Activated CD8-positive, alpha-beta memory T cell treated with anti-CD3 and anti-CD28 coated beads, Interleukin-2, amount 50 U/mL, for 1 hour (primary cell): ENCODE measurements around the gene SLC24A3.

Experiments used
- DNase-seq: peaks from one replicate; pipeline ENCODE4 v3.0.0-alpha.2; 2020; ENCODE audit errors: extremely low read depth

The SLC24A3 gene

GRCh38 chr20:19271879-19272651 lies 59.6 kb downstream of the SLC24A3 start:
- DNase-seq: no peak

DNA sequence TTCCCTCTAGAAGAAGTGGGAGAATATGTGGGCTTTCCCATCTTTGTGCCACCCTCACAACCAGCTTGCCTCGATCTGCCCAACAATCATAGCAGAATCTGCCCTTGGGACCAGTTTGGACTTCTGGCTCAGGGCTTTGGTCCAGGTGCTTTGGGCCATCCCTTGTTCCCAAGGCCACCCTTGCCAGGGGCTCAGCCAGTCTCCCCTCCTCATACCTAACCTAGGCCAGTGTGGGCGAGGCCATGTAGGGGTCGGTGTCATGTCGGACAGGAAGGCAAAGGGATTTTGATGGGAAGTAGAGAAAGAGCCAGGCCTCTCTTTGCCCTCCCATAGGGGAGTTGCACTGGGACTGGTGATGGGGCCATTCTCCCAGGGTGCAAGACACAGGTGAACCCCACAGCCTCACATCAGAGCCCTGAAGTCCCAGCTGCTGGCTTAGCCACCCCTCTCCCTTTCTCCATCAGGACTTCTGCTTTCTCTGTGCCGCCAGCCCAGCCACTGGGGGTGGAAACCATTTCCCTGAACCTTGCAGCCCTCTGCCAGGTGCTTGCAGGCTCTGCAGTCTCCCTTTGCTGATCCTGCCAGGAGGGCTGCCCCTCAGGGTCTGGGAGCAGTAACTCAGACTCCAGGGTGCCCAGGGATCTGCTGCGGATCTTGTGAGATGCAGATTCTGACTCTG lies 60.7 kb downstream of the SLC24A3 start:
- no peak for DNase-seq

DNA sequence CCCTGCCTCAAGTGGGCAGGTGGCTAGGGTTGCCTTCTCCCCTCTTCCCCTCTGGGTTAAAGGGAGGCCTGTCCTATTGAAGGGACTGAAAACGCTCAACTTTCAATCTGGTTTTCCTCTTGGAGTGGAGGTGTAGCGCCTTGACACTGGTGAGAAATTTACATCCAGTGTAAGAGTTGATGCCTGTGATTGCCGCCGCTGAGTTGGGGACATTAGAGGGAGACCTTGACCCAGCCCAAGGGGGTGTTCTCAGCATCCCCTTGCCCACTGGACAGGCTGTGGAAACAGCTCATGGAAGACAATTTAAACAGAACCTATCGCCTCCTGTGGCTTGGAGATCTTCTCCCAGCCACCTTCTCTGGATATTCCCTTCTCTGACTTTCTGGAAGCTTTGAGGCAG lies 61.6 kb downstream of the SLC24A3 start:
- DNase-seq: no peak

DNA sequence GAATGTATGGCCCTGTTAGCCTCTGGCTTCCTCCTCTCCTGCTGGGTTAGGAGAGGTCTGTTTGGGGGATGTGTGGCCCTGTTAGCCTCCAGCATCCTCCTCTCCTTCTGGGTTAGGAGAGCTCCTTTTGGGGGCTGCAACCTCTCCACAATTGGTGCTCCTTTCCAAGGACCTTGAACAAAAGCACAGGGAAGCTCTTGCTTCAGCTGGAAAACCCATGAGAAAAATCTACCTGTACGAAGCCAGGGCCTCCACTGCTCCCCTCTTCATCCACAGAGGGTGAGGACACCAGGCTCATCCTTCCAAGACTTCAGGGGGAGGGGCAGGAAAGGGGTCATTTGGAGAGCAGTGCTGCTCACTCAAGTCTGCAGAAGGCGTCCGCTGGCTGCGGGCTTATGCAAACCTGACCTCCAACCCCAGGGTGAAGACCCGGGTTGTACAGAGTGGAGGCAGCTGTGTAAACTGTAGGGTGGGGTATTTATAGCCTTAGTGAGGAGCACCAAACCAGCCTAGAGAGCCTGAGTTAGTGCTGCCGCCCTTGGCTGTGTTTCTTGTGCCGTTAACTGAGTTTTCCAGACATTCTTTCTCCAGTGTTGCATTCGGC lies 62.1 kb downstream of the SLC24A3 start:
- no peak for DNase-seq

GRCh38 chr20:19275038-19275629 lies 62.7 kb downstream of the SLC24A3 start:
- DNase-seq: no peak

DNA sequence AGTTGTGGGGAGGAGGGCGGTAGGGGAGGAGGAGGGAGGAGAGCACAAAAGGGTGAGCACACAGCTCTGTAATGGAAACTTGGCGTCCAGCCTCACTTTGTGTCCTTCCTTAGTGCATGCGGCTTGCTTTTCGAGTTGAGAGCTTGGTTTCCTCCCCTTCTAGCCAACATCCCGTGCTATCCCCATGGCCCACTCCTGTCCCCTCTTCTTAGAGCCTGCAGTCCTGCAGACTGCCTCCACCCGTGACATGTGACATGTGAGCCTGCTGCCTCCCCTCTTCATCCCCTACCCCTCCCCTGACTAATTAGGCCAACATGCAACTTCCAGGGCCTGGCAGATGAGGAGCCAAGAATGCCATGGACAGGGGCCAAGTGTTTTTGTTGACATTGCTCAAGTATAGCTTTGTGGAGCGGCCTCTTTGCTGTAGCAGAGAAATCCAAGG lies 63.2 kb downstream of the SLC24A3 start:
- DNase-seq: no peak

GRCh38 chr20:19277381-19277780 lies 64.9 kb downstream of the SLC24A3 start:
- DNase-seq: no peak

- no peak for DNase-seq
Measured at GRCh38 chr20:19283490-19284025, 71.1 kb downstream of the SLC24A3 start.

DNA sequence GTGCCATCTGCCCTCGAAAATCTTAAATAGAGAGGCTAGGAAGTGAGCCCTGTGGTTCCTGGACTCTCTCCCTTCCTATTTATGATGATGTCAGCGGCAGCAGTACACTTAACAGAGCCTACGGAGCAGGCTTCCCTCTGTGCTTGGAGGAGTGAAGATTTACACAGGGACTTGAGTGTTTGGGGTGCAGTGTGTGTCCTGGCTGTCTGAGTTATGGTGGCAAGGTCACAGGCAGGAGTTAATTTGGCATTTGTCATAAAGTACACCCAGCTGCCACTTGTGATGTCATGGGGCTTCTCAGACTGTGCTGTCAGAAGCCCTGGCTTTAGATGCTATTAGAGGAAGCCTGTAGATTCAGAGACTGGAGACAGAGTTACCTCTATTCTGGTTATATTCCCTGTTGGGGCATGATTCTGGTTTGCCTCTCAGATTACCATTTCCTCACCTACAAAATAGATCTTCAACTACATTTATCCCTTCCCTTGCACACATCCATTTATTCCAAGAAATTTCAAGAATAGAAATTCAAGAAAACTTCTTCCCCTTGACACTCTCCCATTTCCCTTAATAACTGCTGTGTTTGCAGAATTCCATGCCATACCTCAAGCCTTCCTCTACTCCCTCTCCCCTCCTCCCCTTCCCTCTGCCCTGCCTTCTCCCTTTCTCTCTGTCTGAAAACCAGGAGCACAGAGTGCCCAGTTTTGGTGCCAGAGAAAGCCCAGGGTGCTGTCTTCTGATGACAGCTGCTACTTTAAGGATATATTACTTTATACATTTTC lies 72.1 kb downstream of the SLC24A3 start:
- no peak for DNase-seq

DNA sequence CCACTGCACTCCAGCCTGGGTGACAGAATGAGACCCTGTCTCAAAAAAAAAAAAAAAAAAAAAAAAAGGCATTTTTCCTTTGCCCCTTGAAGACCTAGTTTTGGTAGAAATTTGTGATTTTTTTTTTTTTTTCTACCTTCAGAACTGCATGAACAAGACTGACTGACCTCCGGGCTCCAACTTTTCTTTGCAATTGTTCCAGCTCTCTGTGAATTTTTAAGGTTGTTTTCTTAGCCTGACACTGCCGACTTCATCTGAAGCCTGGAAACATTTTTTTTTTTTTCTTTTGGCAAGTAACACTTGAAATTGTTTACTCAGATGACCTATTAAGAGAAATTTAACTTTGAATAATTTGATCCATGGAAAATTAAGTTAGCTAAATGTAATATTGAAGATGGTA lies 73.0 kb downstream of the SLC24A3 start:
- DNase-seq: no peak

GRCh38 chr20:19288061-19288460 lies 75.6 kb downstream of the SLC24A3 start:
- no peak for DNase-seq

- no peak for DNase-seq
Measured at GRCh38 chr20:19288636-19289035, 76.2 kb downstream of the SLC24A3 start.

GRCh38 chr20:19289451-19289850 lies 77.0 kb downstream of the SLC24A3 start:
- DNase-seq: no peak

GRCh38 chr20:19291024-19291817 lies 78.8 kb downstream of the SLC24A3 start:
- no peak for DNase-seq

DNA sequence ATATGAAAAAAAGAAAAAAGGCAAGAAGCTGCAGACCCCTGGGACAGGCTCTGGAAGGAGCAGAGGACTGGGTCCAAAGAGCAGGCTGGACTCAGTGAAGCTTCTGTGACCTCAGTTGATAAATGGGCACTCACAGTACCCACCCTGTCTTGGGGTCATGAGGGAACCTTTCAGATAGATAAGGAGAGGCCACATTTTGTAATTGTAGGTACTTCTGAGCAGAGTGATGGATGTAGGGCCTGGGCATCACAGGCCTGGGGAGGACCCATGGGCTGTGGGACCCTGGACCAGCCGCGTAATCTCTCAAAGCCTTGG lies 79.3 kb downstream of the SLC24A3 start:
- DNase-seq: no peak

- no peak for DNase-seq
Measured at GRCh38 chr20:19292254-19292653, 79.8 kb downstream of the SLC24A3 start.

DNA sequence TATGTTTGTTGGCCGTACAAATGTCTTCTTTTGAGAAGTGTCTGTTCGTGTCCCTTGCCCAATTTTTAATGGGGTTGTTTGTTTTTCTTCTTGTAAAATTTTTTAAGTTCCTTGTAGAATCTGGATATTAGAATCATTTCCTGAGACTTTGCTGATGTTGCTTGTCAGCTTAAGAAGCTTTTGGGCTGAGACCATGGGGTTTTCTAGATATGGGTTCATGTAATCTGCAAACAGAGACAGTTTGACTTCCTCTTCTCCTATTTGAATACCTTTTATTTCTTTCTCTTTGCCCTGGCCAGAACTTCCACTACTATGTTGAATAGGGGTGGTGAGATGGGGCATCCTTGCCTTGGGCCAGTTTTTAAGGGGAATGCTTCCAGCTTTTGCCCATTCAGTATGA lies 82.6 kb downstream of the SLC24A3 start:
- DNase-seq: no peak

DNA sequence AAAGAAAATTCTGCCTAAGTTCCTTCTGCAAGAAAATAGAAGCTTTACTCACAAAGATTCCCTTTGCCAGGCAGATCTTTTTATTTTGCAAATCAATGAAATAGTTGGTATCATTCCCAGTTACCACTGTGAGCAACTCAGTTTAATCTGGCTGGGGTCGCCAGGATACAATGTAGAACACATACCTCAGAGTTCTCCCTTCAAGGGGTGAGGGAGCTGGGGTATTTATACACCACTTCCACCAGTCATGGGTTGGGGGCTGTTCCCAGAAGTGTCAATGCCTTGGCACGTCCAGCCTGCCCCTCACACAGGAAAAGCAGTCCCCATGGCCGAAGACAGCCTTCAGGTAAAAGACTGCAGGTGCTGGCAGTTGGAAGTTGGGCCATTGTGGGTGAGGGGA lies 86.2 kb downstream of the SLC24A3 start:
- DNase-seq: no peak

GRCh38 chr20:19300395-19300794 lies 88.0 kb downstream of the SLC24A3 start:
- no peak for DNase-seq

GRCh38 chr20:19301142-19301541 lies 88.7 kb downstream of the SLC24A3 start:
- DNase-seq: no peak

DNA sequence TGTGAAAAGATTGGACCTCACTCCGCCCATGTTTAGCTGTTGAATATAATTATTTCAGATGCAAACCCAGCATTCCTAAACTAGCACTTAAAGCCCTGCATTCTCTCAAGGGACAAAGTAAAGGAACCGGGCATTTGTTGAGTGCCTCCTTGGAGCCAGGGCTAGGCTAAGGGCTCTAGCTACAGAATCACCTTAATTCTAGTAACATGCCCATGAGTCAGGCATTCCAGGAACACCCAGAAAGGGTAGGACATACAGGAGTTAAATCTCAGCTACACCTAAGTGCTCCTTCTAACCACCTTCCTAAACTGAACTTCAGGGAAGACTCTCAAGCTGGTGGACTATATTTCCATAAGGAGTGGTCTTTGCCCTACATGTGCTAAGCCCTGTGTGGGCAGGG lies 89.4 kb downstream of the SLC24A3 start:
- no peak for DNase-seq
